GM11168 (cell line): ENCODE data around the gene ANXA10.
"Not testable (repeated sequence)": the region's sequence is repeated elsewhere in the genome, so short reads cannot be mapped to it uniquely, and the experiment has no call there.

Experiments used
- in situ Hi-C: fragments of 300-500 bp; cut with MboI; formaldehyde crosslinking; loops from one replicate; pipeline ENCODE4 v1.12.0; 2022; ENCODE audit warnings: low sequenced_read_pairs; ENCODE audit not compliant: unreplicated experiment

Gene ANXA10

DNA sequence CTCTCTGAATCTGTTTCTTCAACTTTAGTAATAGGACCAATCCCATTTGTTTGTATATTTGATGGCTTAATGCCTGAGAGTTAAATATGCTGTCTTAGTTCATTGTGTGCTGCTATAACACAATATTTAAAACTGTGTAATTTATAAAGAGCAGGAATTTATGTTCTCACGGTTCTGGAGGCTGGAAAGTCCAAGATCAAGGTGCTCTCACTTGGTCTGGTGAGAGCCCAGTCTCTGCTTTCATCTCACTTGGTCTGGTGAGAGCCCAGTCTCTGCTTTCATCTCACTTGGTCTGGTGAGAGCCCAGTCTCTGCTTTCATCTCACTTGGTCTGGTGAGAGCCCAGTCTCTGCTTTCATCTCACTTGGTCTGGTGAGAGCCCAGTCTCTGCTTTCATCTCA is 20.7 kb downstream of the ANXA10 start:
- in situ Hi-C loops: not testable (repeated sequence)

GRCh38 chr4:168118116-168118655 is 25.8 kb downstream of the ANXA10 start:
- in situ Hi-C loops: no loop called here

DNA sequence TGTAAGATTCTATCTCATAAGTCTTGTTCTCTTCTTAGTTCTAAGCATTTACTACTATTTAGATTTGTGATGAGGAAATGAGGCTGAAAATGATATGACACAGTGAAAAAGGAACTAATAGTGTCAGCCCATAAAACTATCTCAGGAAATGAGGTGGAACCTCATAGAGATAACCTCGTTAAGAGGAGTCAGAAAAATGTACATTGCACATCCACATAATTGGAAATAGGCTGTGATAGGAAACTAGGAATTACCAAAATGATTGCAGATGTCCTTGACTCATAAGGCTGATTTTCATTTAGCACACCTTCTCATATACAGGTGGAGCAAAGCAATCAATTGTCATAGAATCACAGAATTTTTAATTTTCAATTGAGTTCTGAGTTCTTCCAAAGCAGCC is 26.8 kb downstream of the ANXA10 start:
- in situ Hi-C loops: no loop called here

DNA sequence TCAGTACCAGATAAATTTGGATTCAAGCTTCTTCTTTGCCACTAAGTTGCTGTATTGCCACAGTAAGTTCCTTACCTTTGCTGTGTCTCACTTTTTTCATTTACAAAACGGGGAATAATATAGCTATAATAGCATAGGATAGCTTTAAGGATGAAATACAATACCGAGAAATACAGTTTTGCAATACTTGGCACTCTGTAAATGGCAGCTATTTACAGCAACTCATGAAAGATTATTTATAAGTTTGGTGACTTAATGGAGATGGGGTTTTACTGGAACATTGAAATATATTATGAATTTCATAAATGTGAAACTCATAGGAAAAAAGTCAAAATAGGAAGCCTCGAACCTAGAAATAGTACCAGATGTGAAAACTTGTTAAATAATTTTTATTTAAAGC is 27.6 kb downstream of the ANXA10 start:
- in situ Hi-C loops: no loop called here

DNA sequence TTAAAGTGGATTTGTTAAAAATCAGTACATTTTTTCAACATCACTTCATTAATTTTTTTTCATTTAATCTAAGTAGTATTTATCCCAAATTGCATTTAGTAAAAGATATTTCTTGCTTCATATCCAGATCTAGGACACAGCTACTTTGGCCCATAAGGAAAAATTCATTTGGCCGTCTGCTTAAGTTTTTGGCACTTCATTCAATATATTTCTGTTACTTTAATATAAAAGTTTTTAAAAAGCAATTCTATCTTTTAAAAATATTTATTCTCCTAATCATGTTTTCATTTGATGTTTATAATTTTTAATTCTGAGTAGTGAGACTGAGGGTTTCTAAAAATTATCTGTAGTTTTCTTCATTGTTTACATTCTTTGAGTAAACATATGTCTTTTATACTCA is 28.5 kb downstream of the ANXA10 start:
- in situ Hi-C loops: no loop called here

GRCh38 chr4:168124008-168124641 is 31.8 kb downstream of the ANXA10 start:
- in situ Hi-C loops: no loop called here

- in situ Hi-C loops: no loop called here
Measured at GRCh38 chr4:168126952-168127351, 34.6 kb downstream of the ANXA10 start.

DNA sequence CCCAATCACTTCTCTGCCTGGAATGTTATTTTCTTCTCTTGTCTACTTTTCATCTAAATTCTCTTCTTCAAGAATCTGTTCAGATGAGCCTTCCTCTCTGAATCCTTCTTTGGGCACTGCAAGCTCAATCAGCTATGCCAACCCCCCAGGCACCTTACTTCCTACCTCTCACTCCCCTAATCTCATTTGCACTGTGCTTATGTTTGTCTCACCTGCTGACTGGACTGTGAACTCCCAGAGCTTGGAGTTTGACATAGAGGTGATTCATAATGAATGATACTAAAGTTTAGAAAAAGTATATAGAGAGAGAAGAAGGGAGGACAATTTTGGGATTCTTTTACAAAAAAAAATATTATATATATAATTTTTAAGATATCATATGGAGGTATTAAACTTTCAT is 36.3 kb downstream of the ANXA10 start:
- in situ Hi-C loops: no loop called here

DNA sequence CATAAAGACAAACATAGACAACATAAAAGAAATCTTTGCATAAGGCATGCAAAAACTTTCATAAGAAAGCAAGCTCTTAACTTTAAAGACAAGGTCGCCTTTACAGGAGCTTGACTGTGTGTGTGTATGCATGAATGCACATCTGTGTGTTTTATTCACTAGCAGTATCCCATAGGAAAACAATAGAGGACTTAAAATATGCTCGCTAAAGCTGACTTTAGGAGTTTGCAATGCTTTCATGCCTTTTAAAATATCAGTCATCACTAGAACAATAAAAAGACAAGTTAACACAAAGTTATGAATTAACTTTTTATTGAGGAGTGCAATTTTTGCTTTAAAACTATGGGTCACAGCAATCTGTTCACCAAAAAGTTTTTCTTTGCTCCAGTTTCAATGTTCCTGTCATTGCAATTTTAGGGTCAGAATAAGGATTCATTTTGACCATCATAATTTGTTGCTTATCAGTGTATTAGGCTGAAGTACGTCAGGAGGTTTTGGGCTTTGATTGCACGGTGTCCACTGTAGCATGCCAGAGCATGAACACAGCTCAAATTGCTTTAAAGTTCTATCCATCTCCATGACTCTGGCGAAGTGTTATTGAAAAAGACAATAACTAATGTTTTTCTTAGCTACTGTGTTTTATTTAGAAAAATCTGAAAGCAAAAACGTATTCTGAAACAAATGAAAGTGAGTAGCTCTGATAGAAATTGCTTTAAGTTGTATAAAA is 36.9 kb downstream of the ANXA10 start:
- in situ Hi-C loops: no loop called here

- in situ Hi-C loops: no loop called here
Measured at GRCh38 chr4:168129802-168130201, 37.5 kb downstream of the ANXA10 start.

DNA sequence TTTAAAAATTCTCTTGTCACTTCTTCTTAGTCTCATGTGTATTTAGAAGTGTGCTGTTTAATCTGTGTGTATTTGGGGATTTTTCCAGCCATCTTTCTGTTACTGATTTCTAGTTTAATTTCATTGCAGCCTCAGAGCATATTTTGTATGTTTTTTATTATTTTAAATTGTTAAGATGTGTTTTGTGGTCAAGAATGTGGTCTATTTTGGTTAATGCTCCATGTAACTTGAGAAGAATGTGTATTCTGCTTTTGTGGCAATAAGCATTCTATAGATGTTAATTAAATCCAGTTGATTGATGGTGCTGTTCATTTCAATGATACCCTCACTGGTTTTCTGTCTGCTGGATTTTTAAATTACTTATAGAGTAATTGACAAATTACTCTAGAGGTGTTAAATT is 38.9 kb downstream of the ANXA10 start:
- in situ Hi-C loops: no loop called here

GRCh38 chr4:168134651-168135050 is 42.3 kb downstream of the ANXA10 start:
- in situ Hi-C loops: no loop called here

- in situ Hi-C loops: not testable (repeated sequence)
Measured at GRCh38 chr4:168135860-168136259, 43.5 kb downstream of the ANXA10 start.

GRCh38 chr4:168137695-168138094 is 45.4 kb downstream of the ANXA10 start:
- in situ Hi-C loops: not testable (repeated sequence)

DNA sequence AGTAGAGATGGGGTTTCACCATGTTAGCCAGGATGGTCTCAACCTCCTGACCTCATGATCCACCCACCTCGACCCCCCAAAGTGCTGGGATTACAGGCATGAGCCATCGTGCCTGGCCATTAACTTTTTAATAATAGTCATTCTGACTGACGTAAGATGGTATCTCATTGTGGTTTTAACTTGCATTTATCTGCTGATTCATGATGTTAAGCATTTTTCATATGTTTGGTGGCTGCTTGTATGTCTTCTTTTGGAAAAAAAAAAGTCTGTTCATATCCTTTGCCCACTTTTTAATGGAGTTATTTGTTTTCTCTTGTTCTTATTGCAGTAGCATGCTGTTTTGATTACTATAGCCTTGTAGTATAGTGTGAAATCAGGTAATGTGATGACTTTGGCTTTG is 45.8 kb downstream of the ANXA10 start:
- in situ Hi-C loops: no loop called here

DNA sequence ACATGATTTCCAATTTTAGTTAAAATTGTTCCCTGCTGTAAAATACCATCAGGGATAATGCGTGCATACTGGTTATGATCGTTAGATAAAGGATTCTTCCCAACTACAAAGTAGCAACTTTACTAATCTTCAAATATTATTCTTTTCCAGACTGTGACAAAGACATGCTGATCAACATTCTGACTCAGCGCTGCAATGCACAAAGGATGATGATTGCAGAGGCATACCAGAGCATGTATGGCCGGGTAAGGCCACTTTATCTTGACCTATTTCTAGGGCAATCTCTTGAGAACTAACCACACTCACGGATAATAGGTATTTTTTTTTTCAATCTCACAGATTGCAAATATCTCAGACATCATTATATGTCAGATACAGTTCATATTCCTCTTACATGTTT is 47.0 kb downstream of the ANXA10 start:
- in situ Hi-C loops: no loop called here

GRCh38 chr4:168141733-168142132 is 49.4 kb downstream of the ANXA10 start:
- in situ Hi-C loops: no loop called here

DNA sequence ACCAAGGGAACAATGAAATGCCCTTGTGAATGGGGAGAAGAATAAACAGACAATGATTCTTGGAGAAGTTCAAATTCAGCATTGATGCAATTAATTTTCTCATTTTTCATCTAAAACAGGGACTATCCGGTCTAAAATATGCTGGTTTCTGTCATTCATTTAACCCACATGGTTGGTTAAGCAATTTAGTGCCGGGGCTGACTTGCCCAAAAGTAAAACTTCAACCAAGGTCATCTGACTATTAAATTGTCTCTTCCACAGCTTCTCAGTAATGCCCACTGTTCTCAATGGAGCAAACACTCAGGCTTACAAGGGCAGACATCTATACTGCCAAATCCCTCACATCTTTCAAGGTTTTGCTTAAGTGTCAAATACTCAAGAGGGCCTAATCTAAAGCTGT is 51.3 kb downstream of the ANXA10 start:
- in situ Hi-C loops: no loop called here

DNA sequence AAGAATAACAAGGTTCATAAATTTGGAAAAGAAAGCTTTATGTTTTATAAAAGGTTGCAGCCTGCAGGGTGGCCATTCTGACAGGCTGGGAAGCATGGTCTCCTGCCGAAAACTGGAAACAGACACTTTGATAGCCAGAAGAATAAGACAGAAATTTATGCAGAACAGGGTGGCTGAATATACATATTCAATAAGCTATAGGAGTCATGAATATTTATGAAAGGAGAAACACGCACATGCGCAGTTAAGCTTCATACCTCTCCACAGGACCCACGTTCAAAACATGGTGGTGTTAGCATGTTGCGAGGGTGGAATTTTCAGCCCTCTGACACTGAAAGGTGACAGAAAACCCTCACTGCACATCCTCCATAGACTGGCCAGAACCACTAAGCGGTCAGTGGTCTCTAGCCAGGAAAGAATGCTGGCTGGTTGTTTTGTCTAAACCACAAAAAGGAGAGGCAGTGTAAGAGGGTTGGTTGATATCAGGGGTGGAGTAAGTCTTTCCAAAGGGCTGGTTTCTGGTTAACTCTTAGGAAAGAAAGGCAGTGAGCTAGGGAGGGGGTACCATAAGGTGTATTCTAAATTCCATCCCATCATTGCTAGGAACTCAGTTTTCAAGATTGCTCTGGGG is 58.2 kb downstream of the ANXA10 start:
- in situ Hi-C loops: no loop called here

DNA sequence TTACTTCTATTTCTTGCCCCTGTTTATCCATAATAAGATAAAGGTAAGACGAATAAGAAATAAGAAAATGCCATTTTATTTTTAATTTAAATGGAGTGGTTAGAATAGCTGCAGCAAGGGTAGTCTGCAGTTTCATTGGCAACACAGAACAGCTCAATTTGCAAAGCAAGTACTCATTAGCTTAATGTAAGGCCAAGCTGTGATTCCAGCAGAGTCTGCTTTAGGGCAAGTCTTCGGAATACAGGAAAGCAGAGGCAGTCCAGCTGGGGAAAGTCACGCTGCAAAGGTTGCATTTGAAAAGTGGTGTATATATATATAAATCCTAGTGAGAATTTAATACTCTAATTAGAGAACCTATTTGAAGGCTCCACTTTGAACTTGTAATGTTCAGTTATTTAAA is 59.0 kb downstream of the ANXA10 start:
- in situ Hi-C loops: no loop called here

GRCh38 chr4:168152837-168153500 is 60.6 kb downstream of the ANXA10 start:
- in situ Hi-C loops: no loop called here
